ENCODE results near the gene SPTBN5.

Gene SPTBN5

GRCh38 chr15:41884458-41884857 lies 9.4 kb downstream of the SPTBN5 start:
- H3K27me3 ChIP-seq (replicated peaks; ENCODE audit: insufficient read depth, low read length), result no peaks in the 10 kb centered on the region; the same call in 1 of the 2 replicates
- no peaks in the 10 kb centered on the region for H3F3A ChIP-seq (ENCODE audit: insufficient read depth, low read length)
- H3K9ac ChIP-seq (ENCODE audit: low read length), result no peak overlapping the region
- H3K27ac ChIP-seq (ENCODE audit: low read length), result no peak overlapping the region
- no peaks in the 10 kb centered on the region for H3K36me3 ChIP-seq (replicated peaks; ENCODE audit: insufficient read depth, low read length)
- no peak for DNase-seq
- H3K4me3 ChIP-seq (ENCODE audit: low read length), result no peak overlapping the region
- no peaks in the 10 kb centered on the region for H3K79me2 ChIP-seq (ENCODE audit: low read length)
- TF ChIP-seq EZH2 (optimal IDR thresholded peaks at IDR 0.05; ENCODE audit: low read depth, low read length) (no peak), EZH2phosphoT487 (IDR thresholded peaks at IDR 0.05; ENCODE audit: low read length) (no peak)
- TF ChIP-seq, protein P1, sequence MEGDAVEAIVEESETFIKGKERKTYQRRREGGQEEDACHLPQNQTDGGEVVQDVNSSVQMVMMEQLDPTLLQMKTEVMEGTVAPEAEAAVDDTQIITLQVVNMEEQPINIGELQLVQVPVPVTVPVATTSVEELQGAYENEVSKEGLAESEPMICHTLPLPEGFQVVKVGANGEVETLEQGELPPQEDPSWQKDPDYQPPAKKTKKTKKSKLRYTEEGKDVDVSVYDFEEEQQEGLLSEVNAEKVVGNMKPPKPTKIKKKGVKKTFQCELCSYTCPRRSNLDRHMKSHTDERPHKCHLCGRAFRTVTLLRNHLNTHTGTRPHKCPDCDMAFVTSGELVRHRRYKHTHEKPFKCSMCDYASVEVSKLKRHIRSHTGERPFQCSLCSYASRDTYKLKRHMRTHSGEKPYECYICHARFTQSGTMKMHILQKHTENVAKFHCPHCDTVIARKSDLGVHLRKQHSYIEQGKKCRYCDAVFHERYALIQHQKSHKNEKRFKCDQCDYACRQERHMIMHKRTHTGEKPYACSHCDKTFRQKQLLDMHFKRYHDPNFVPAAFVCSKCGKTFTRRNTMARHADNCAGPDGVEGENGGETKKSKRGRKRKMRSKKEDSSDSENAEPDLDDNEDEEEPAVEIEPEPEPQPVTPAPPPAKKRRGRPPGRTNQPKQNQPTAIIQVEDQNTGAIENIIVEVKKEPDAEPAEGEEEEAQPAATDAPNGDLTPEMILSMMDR (IDR thresholded peaks at IDR 0.05; ENCODE audit: low read length), result no peak
- no peaks in the 10 kb centered on the region for H3K9me2 ChIP-seq (replicated peaks; ENCODE audit: insufficient read depth, low read length)
- H2AFZ ChIP-seq (ENCODE audit: low read length), result no peak overlapping the region
- H3K4me2 ChIP-seq (ENCODE audit: low read depth, low read length), result no peak overlapping the region
- H4K20me1 ChIP-seq (ENCODE audit: insufficient read depth, low read length), result no peaks in the 10 kb centered on the region
- 0 out of 2 replicates have a peak, but pooled peaks cover 2% of the 10 kb centered on the region for H3K4me1 ChIP-seq (ENCODE audit: low read length)
- no peaks in the 10 kb centered on the region for H3K9me3 ChIP-seq (replicated peaks; ENCODE audit: insufficient read depth, low read length)

- TF ChIP-seq EZH2phosphoT487 (IDR thresholded peaks at IDR 0.05; ENCODE audit: low read length), result no peak
- no peak overlapping the region for H3K4me3 ChIP-seq (ENCODE audit: low read length)
- no peaks in the 10 kb centered on the region for H3K4me1 ChIP-seq (ENCODE audit: low read length)
- H3K36me3 ChIP-seq (replicated peaks; ENCODE audit: insufficient read depth, low read length), result no peaks in the 10 kb centered on the region
- H3K27me3 ChIP-seq (replicated peaks; ENCODE audit: insufficient read depth, low read length), result no peaks in the 10 kb centered on the region; the same call in 1 of the 2 replicates
- no peaks in the 10 kb centered on the region for H3K79me2 ChIP-seq (ENCODE audit: low read length)
- H3F3A ChIP-seq (ENCODE audit: insufficient read depth, low read length), result no peaks in the 10 kb centered on the region
- no peak overlapping the region for H3K4me2 ChIP-seq (ENCODE audit: low read depth, low read length)
- no peaks in the 10 kb centered on the region for H3K9me2 ChIP-seq (replicated peaks; ENCODE audit: insufficient read depth, low read length)
- no peak for DNase-seq
- H2AFZ ChIP-seq (ENCODE audit: low read length), result no peak overlapping the region
- H3K9me3 ChIP-seq (replicated peaks; ENCODE audit: insufficient read depth, low read length), result no peaks in the 10 kb centered on the region
- H3K27ac ChIP-seq (ENCODE audit: low read length), result no peak overlapping the region
- no peaks in the 10 kb centered on the region for H4K20me1 ChIP-seq (ENCODE audit: insufficient read depth, low read length)
- no peak overlapping the region for H3K9ac ChIP-seq (ENCODE audit: low read length)
Observed at GRCh38 chr15:41883484-41883825, 10.4 kb downstream of the SPTBN5 start.

DNA sequence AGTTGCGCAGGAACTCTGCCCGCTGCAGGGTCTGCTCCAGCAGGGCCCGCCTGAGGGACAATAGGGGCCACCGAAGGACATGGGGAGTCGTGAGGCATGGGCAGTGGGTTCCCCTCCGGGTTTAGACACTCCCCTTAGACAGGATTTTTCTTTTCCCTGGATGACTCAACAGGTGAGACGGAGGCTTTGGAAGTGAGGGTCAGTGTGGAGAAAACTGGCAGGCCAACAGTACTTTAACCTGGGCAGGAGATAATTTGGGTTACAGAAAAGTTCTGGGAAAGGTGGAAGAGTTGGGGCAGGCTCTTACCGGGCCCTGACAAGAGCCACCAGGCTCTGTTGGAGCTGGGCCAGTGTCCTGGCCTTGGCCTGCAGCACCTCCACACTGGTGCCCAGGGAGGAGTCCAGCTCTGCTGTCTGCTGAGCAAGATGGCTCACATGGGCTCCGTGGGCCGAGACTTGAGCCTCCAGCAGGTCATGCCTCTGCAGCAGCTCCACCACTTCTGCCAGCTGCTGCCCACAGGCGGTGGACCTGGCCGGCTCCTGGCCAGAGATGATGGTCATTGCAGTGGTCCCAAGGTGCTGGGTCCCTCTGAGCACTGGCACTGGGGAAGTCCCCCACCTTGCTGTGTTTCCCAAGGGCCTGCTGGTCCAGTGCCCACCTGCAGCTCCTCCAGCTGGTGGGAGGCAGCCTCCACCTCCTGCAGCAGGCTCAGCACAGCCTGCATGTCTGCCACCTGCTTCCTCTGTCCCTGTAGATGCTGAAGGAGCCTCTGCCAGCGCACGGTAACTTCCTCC lies 11.0 kb downstream of the SPTBN5 start:
- DNase-seq, result no peak
- H3K27me3 ChIP-seq (replicated peaks; ENCODE audit: insufficient read depth, low read length), result no peaks in the 10 kb centered on the region; the same call in 1 of the 2 replicates
- no peak overlapping the region for H3K4me3 ChIP-seq (ENCODE audit: low read length)
- H4K20me1 ChIP-seq (ENCODE audit: insufficient read depth, low read length), result no peaks in the 10 kb centered on the region
- H3K9me3 ChIP-seq (replicated peaks; ENCODE audit: insufficient read depth, low read length), result no peaks in the 10 kb centered on the region
- no peak overlapping the region for H3K9ac ChIP-seq (ENCODE audit: low read length)
- no peaks in the 10 kb centered on the region for H3F3A ChIP-seq (ENCODE audit: insufficient read depth, low read length)
- H3K9me2 ChIP-seq (replicated peaks; ENCODE audit: insufficient read depth, low read length), result no peaks in the 10 kb centered on the region
- no peaks in the 10 kb centered on the region for H3K79me2 ChIP-seq (ENCODE audit: low read length)
- H3K4me2 ChIP-seq (ENCODE audit: low read depth, low read length), result no peak overlapping the region
- no peak for TF ChIP-seq EZH2phosphoT487 (IDR thresholded peaks at IDR 0.05; ENCODE audit: low read length)
- no peak for TF ChIP-seq EZH2 (optimal IDR thresholded peaks at IDR 0.05; ENCODE audit: low read depth, low read length)
- TF ChIP-seq, protein P1 (IDR thresholded peaks at IDR 0.05; ENCODE audit: low read length), result no peak
- H2AFZ ChIP-seq (ENCODE audit: low read length), result no peak overlapping the region
- H3K36me3 ChIP-seq (replicated peaks; ENCODE audit: insufficient read depth, low read length), result no peaks in the 10 kb centered on the region
- H3K4me1 ChIP-seq (ENCODE audit: low read length), result no peaks in the 10 kb centered on the region
- H3K27ac ChIP-seq (ENCODE audit: low read length), result no peak overlapping the region

Measured in MM.1S (cell line).